HG03097 (cell line): ENCODE data around the gene IPO8.

Experiments
- ATAC-seq: cut with Tn5 transposase; IDR thresholded peaks from one replicate; pipeline ENCODE4 v1.9.1; 2021; ENCODE audit not compliant: unreplicated experiment, low FRiP score

IPO8 gene

DNA sequence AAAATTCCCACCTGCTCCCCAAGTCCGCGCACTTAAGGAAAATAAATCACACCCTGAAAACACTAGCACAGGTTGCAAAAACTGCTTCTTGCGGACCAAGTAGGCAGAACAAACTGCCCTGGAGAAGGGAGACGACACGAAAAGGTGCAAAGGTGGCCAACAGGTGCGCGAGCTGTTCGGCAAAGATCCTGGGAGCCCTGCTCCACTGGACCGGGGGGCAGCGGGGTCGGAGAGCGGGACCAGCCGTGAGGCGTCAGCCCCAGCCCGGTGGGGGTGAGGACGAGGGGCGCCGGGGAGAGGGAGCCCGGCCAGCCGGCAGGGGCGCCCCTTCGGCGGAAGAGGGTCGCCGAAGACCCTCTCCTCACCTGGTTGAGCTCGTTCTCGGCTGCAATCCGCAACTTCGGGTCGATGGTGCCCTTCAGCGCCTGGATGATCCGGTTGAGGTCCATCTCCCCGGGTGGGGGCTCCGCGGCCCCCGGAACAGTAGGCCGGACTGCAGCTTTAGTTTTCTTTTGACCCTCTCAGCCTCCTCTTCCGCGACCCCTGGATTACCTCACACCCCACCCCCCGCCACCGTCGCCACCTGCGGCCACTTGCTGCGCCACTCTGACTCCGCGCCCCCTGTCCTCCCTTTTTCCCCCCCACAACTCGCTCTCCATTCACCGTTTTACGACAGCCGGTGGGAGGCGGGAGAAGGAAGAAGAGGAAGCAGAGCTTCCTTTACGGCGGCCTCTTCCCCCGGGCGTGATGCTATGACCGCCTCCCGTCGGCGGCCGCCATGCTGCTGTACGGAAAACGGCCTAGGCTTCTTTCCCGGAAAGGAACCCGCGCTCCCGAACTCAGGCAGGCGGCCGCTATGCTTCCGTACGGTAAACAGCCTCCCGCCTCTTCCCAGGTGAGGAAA lies at the start of gene IPO8:
IPO8 (minus strand) TSS at position 671 of the 904 bp plus-strand sequence; CDS start at position 449, 222 bp downstream.
- peak; percentile 77 for ATAC-seq

GRCh38 chr12:30744321-30744720 lies 48.7 kb upstream of the IPO8 start:
- no peak for ATAC-seq

GRCh38 chr12:30740274-30740673 lies 44.6 kb upstream of the IPO8 start:
- no peak for ATAC-seq

DNA sequence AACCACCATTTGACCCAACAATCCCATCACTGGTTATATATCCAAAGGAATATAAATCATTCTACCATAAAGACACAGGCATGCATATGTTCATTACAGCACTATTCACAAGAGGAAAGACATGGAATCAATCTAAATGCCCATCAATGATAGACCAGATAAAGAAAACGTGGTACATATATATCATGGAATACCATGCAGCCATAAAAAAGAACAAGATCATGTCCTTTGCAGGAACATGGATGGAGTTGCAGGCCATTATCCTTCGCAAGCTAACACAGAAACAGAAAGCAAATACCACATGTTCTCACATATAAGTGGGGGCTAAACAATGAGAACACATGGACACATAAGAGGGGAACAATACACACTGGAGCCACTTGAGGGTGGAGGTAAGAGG lies 43.4 kb upstream of the IPO8 start:
- no peak for ATAC-seq

GRCh38 chr12:30732954-30733637 lies 37.4 kb upstream of the IPO8 start:
- ATAC-seq, result no peak

DNA sequence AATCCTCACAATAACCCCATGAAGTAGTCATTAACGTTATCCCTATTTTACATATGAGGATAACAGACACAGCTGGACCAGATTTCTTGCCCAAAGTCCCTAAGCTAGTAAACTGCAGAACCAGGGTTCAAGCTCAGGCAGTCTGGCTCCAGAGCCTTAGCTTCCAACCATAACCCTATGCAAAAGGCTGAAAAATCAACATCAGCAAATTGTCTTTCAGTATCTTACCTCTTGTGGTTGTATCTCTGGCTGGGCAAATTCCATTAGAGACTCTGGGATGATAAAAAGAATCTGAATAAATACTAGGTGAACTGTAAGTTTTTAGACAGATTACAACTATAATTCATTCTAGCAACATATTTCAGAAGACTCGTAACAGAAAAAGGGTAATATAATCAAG lies 34.3 kb upstream of the IPO8 start:
- no peak for ATAC-seq

DNA sequence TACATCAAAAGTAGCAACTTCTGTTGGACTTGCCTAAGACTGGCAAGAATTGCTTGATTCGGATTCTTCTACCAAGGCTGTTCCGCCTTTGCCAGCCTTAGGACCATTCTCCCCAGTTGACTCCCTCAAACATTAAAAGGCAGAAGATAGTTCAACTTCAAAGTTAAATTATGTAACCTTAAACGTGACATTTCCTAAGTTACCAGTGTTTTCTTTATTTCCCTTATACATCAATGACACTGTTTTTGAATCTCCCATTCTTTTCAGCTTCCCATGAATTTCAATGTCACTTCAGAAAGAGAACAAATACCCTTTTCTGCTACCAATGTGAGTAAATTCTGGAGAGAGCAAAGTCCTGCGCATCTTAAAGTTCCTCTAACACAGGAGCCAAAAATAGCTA lies 33.9 kb upstream of the IPO8 start:
- ATAC-seq, result no peak

GRCh38 chr12:30726647-30727046 lies 31.0 kb upstream of the IPO8 start:
- no peak for ATAC-seq

- no peak for ATAC-seq
Measured at GRCh38 chr12:30725739-30726138, 30.1 kb upstream of the IPO8 start.

DNA sequence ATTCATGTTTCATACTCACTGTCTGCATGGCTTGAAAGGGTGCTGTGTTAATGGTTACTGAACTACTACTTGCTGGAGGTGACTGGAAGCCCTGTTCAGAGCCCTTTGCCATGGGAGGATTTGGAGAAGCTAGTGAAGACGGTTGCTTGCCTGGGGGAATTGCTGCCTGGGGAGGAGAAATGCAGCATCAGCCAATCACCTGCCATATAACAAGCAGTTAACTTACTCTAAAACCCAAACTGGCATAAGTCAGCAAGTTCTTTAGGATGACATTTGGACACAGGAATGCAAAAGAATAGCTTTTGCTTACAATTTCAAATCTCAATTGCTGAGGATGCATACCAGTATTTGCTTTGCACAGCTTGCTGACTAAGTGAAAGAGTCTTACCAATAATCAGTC lies 23.4 kb upstream of the IPO8 start:
- no peak for ATAC-seq

DNA sequence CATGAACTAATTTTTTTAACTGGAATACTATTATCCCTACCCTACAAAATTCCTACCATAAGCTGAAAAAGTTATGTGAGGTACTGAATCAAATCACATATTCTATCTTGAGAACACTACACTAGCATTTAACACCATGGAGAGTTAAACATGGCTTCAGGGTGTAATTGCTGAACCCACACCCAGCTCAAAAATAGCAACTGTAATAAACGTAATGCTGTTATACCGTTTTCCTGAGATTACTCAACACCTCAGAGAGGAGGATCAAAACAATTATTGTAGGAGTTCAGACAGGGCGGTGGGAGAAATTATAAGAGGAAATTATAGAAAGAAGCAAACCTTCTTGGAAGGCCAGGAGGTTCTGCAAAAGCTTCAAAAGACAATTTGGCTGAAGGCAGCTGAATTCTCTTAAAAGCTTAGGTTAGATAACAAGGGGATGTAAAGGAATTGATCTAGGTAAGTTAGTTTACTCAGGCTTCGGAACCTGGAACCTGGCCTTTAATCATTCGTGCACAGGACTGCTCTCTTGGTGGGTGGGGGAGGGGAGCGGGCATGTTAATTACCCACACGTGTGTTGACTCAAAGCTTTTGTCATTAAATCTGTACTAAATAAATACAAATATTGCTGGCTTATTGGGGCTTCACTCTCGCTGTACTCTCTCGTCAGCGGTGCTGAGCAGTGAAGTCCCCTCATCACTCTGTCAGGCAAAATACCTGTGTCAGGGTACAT lies 12.1 kb upstream of the IPO8 start:
- no peak for ATAC-seq

DNA sequence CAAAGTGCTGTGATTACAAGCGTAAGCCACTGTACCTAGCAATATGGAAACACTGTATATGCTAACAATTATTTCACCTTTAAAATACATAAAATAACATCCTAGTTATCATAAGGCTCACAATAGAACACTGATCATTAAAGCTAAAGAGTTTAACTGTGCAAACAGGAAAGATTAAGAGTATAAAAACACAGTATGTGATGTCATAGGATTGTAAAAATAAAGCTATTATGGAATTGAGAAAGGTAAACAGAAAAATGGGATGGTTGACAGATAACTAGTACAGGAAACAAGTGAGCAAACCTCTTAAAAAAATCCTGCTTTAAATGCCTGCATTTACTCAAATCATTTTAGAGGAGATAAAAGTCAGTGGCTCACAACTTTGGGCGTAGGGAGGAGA lies 10.8 kb upstream of the IPO8 start:
- no peak for ATAC-seq

GRCh38 chr12:30701056-30701455 lies 5.4 kb upstream of the IPO8 start:
- ATAC-seq, result no peak

- ATAC-seq, result no peak
Measured at GRCh38 chr12:30700216-30700900, 4.7 kb upstream of the IPO8 start.

DNA sequence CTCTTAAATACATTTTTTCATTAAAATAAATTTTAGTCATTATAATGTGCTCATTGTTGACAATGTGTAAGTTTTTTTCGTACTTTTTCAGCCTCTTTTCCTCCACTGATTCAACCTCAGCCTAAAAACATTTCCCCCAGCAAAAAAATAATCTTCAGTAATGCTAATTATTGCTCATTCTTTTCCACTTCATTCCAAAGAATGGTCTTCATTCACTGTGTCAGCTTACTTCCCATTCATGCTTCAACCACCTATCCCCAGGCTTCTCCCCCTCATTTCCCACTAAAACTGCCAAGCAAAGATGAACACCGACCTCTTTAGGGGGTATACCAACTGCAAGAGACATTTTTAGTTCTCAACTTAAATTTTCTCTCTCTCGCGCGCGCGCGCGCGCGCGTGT lies 2.7 kb upstream of the IPO8 start:
- ATAC-seq, result no peak

DNA sequence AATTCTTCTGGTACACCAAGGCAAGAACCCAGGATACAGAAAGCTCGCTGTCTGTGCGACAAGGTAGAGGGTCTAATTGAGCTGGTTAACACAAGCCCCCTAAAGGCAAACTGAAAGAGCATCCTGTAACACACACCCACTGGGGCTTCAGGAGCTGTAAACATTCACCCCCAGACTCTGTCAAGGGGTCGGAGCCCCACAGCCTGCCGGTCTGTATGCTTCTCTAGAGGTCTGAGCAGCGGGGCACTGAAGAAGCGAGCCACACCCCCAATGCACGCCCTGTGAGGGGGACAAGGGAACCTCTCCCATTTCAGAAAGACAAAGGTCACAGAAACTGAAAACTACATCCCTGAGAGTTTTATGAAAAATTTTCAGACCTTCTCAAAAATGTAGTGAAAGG lies 1.3 kb upstream of the IPO8 start:
- no peak for ATAC-seq

DNA sequence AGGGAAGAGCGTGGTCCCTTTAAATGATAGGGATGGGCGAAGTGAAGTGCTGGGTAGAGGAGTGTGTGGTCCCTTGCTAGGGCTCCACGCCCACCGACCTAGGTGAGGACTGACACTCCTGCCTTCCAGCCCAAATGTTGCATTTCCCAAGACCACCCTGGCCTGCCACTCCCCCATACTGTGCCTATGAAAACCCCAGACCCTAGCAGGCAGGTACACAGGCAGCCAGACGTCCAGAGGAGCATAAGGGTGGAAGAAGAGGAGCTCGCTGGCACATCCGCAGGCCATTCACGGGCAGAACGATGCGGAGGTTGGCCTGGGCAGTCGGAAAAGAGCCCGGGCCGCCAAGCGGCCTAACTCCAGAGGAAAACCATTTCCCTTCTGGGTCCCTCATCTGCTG lies 817 bp upstream of the IPO8 start:
- no peak for ATAC-seq

- ATAC-seq, result no peak
Measured at GRCh38 chr12:30696103-30696408, 387 bp upstream of the IPO8 start.

- ATAC-seq, result no peak
Measured at GRCh38 chr12:30694412-30695198, 1.1 kb downstream of the IPO8 start.

DNA sequence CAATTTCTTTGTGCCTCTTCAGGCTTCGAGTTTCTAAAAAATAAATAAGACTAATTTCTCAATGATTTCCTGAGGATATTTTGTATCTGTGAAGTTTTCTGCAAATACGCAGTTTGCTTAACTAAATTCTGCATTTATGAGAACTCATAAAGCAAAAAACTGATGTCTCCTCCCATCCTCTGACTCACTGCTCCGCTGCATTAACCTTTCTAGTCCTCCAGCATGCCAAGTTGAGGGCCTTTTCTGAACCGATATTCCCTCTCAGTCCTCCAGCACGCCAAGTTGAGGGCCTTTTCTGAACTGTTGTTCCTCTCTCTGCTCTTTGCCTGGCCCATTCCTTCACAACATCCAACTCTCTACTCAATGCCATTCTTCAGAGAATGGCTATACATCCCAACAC lies 3.2 kb downstream of the IPO8 start:
- no peak for ATAC-seq
